Nephron progenitor cell (in vitro differentiated cells): ENCODE measurements around the gene P2RY6.

Experiments used
- DNase-seq: peaks from one replicate; pipeline ENCODE4 v3.0.0; 2021
- H3K27ac Mint-ChIP-seq: 2 replicates; pipeline ENCODE4 v1.8.0; 2021; ENCODE audit warnings: mild to moderate bottlenecking, moderate library complexity, mixed read lengths
- H3K27me3 Mint-ChIP-seq: 2 replicates; pipeline ENCODE4 v1.8.0; 2021; ENCODE audit warnings: mild to moderate bottlenecking, low read depth, mixed read lengths; ENCODE audit not compliant: poor library complexity
- H3K36me3 Mint-ChIP-seq: 2 replicates; pipeline ENCODE4 v1.8.0; 2021; ENCODE audit warnings: low read depth, mixed read lengths
- H3K4me1 Mint-ChIP-seq: 2 replicates; pipeline ENCODE4 v1.8.0; 2021; ENCODE audit warnings: mixed read lengths
- H3K4me3 Mint-ChIP-seq: 2 replicates; pipeline ENCODE4 v1.8.0; 2021; ENCODE audit warnings: mild to moderate bottlenecking, moderate library complexity, mixed read lengths
- H3K9me3 Mint-ChIP-seq: 2 replicates; pipeline ENCODE4 v1.8.0; 2021; ENCODE audit warnings: mild to moderate bottlenecking, moderate library complexity, mixed read lengths
- CTCF ChIP-seq: fragments of 200-600 bp; sonication (generic); IDR thresholded peaks from 2 replicates; pipeline ENCODE4 v1.5.0; 2021; ENCODE audit warnings: antibody characterized with exemption

P2RY6 gene

GRCh38 chr11:73241300-73241699, 30.8 kb upstream of the P2RY6 start:
- TF ChIP-seq CTCF = no peak
- DNase-seq = no peak

GRCh38 chr11:73242251-73243092, 29.7 kb upstream of the P2RY6 start:
- peaks cover 44% of the 10 kb centered on the region for H3K4me1 Mint-ChIP-seq
- peak overlapping the region; percentile 75 for H3K4me3 Mint-ChIP-seq
- peak; percentile 90 for DNase-seq
- H3K36me3 Mint-ChIP-seq = no peaks in the 10 kb centered on the region
- peaks cover 14% of the 10 kb centered on the region for H3K27me3 Mint-ChIP-seq
- H3K9me3 Mint-ChIP-seq = no peaks in the 10 kb centered on the region
- H3K27ac Mint-ChIP-seq = no peak overlapping the region
- TF ChIP-seq CTCF = peak; percentile 93

More at GRCh38 chr11:73241300-73241699, 30.8 kb upstream of the P2RY6 start:
- H3K36me3 Mint-ChIP-seq = no peaks in the 10 kb centered on the region
- peaks cover 45% of the 10 kb centered on the region for H3K4me1 Mint-ChIP-seq
- H3K27ac Mint-ChIP-seq = no peak overlapping the region
- H3K4me3 Mint-ChIP-seq = no peak overlapping the region
- peaks cover 14% of the 10 kb centered on the region for H3K27me3 Mint-ChIP-seq
- no peaks in the 10 kb centered on the region for H3K9me3 Mint-ChIP-seq

- no peak for DNase-seq
- no peak for TF ChIP-seq CTCF
- Mint-ChIP-seq H3K27me3 (peaks cover 14% of the 10 kb centered on the region), H3K4me1 (peaks cover 38% of the 10 kb centered on the region), H3K27ac (no peak overlapping the region), H3K9me3 (no peaks in the 10 kb centered on the region), H3K4me3 (peak overlapping the region; percentile 44), H3K36me3 (no peaks in the 10 kb centered on the region)
Observed at GRCh38 chr11:73243093-73243485, 29.0 kb upstream of the P2RY6 start.

GRCh38 chr11:73244589-73245240, 27.4 kb upstream of the P2RY6 start:
- no peak for TF ChIP-seq CTCF
- Mint-ChIP-seq H3K4me1 (peaks cover 32% of the 10 kb centered on the region), H3K9me3 (no peaks in the 10 kb centered on the region), H3K27ac (no peak overlapping the region), H3K4me3 (no peak overlapping the region), H3K27me3 (peaks cover 14% of the 10 kb centered on the region), H3K36me3 (no peaks in the 10 kb centered on the region)
- DNase-seq = no peak

- Mint-ChIP-seq H3K27ac (no peak overlapping the region), H3K4me3 (no peak overlapping the region), H3K9me3 (no peaks in the 10 kb centered on the region), H3K36me3 (no peaks in the 10 kb centered on the region), H3K27me3 (peaks cover 14% of the 10 kb centered on the region), H3K4me1 (peaks cover 32% of the 10 kb centered on the region)
- no peak for TF ChIP-seq CTCF
- DNase-seq = no peak
Observed at GRCh38 chr11:73245461-73245860, 26.7 kb upstream of the P2RY6 start.
